HL-60 (cell line): ENCODE results near the gene ANKRD28.

Source experiments
- DNase-seq, 2 experiments: peaks; one replicate each; pipeline ENCODE4 v3.0.0-alpha.2; 2010 to 2020; ENCODE audit warnings: low read depth in 1 of 2, low spot score in 1 of 2
- H3K27ac ChIP-seq: fragments of 250-450 bp; sonication (Bioruptor Pico); replicated peaks from 2 replicates; pipeline ENCODE4 v1.5.1; 2020; ENCODE audit warnings: mild to moderate bottlenecking, moderate library complexity
- H3K27me3 ChIP-seq: fragments of 250-450 bp; sonication (Bioruptor Pico); 2 replicates; pipeline ENCODE4 v1.5.1; 2021; ENCODE audit warnings: mild to moderate bottlenecking, moderate library complexity; ENCODE audit not compliant: insufficient read depth, poor library complexity, severe bottlenecking
- H3K4me3 ChIP-seq: replicated peaks from 2 replicates; pipeline ENCODE4 v1.5.1; 2011; ENCODE audit warnings: mild to moderate bottlenecking, control low read depth, low read length; ENCODE audit not compliant: insufficient read depth
- GABPA ChIP-seq: IDR thresholded peaks from 2 replicates; pipeline ENCODE4 v1.6.1; 2012; ENCODE audit warnings: low read depth
- POLR2AphosphoS5 ChIP-seq: IDR thresholded peaks from 2 replicates; pipeline ENCODE4 v1.6.1; 2012; ENCODE audit warnings: low read depth
- SPI1 ChIP-seq: IDR thresholded peaks from 2 replicates; pipeline ENCODE4 v1.6.1; 2012; ENCODE audit warnings: low read depth, mild to moderate bottlenecking, borderline replicate concordance
- TF ChIP-seq, protein P1 (sequence below): IDR thresholded peaks from one replicate; pipeline ENCODE4 v1.5.1; 2011; ENCODE audit warnings: low read length, control low read depth, inconsistent platforms; ENCODE audit not compliant: insufficient read depth
- TF ChIP-seq, protein P2 (sequence below): IDR thresholded peaks from 2 replicates; pipeline ENCODE4 v1.6.1; 2012; ENCODE audit warnings: low read depth; ENCODE audit not compliant: insufficient replicate concordance

ANKRD28 gene

DNA sequence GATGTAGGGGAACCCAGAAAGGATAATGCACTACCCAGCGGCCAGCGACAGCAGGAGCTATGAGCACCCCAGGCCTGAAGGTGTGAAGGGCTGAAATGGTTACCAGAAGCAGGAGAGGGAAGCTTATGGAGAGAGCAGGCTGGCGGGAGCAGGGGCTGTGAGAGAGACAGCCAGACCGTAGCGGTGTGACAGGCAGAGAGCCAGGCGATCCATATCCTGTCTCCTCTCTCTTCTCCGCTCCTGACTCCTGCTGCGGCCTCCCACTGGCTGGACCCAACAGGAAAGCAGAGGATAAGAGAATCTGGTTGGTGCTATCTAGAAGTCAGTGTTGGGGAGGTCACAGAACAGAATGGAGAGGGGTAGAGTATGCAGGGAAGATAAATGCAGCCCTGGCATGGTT lies 146.4 kb downstream of the ANKRD28 start:
- no peak overlapping the region for H3K27ac ChIP-seq
- TF ChIP-seq, protein P1, sequence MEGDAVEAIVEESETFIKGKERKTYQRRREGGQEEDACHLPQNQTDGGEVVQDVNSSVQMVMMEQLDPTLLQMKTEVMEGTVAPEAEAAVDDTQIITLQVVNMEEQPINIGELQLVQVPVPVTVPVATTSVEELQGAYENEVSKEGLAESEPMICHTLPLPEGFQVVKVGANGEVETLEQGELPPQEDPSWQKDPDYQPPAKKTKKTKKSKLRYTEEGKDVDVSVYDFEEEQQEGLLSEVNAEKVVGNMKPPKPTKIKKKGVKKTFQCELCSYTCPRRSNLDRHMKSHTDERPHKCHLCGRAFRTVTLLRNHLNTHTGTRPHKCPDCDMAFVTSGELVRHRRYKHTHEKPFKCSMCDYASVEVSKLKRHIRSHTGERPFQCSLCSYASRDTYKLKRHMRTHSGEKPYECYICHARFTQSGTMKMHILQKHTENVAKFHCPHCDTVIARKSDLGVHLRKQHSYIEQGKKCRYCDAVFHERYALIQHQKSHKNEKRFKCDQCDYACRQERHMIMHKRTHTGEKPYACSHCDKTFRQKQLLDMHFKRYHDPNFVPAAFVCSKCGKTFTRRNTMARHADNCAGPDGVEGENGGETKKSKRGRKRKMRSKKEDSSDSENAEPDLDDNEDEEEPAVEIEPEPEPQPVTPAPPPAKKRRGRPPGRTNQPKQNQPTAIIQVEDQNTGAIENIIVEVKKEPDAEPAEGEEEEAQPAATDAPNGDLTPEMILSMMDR, result no peak
- TF ChIP-seq, protein P2, sequence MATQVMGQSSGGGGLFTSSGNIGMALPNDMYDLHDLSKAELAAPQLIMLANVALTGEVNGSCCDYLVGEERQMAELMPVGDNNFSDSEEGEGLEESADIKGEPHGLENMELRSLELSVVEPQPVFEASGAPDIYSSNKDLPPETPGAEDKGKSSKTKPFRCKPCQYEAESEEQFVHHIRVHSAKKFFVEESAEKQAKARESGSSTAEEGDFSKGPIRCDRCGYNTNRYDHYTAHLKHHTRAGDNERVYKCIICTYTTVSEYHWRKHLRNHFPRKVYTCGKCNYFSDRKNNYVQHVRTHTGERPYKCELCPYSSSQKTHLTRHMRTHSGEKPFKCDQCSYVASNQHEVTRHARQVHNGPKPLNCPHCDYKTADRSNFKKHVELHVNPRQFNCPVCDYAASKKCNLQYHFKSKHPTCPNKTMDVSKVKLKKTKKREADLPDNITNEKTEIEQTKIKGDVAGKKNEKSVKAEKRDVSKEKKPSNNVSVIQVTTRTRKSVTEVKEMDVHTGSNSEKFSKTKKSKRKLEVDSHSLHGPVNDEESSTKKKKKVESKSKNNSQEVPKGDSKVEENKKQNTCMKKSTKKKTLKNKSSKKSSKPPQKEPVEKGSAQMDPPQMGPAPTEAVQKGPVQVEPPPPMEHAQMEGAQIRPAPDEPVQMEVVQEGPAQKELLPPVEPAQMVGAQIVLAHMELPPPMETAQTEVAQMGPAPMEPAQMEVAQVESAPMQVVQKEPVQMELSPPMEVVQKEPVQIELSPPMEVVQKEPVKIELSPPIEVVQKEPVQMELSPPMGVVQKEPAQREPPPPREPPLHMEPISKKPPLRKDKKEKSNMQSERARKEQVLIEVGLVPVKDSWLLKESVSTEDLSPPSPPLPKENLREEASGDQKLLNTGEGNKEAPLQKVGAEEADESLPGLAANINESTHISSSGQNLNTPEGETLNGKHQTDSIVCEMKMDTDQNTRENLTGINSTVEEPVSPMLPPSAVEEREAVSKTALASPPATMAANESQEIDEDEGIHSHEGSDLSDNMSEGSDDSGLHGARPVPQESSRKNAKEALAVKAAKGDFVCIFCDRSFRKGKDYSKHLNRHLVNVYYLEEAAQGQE, result no peak
- TF ChIP-seq POLR2AphosphoS5 (no peak), GABPA (no peak), SPI1 (no peak)
- no peak for DNase-seq
- H3K27me3 ChIP-seq, result no peaks in the 10 kb centered on the region
- no peak overlapping the region for H3K4me3 ChIP-seq

DNA sequence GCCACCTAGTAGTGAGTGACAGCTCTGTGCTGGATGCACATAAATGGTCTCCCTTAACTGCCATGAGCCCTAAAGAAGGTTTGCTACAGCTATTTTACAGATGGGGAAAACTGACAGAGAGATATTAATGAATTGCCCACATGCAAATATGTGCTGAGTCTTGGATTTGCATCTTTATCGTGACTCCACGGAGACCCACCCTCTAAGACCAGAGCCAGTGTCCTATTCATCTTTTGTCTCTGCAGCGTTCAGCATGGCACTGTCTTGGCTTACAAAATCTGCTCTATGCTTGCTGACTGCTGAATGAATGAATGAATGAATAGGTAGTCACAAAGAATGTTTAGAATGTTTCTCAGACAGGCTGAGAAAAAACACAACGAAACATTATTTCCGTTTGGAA lies 147.9 kb downstream of the ANKRD28 start:
- Histone ChIP-seq H3K4me3 (no peak overlapping the region), H3K27me3 (no peaks in the 10 kb centered on the region), H3K27ac (no peak overlapping the region)
- DNase-seq, result no peak
- TF ChIP-seq GABPA, result no peak
- TF ChIP-seq, protein P2, result no peak
- TF ChIP-seq, protein P1, result no peak
- no peak for TF ChIP-seq POLR2AphosphoS5
- no peak for TF ChIP-seq SPI1

DNA sequence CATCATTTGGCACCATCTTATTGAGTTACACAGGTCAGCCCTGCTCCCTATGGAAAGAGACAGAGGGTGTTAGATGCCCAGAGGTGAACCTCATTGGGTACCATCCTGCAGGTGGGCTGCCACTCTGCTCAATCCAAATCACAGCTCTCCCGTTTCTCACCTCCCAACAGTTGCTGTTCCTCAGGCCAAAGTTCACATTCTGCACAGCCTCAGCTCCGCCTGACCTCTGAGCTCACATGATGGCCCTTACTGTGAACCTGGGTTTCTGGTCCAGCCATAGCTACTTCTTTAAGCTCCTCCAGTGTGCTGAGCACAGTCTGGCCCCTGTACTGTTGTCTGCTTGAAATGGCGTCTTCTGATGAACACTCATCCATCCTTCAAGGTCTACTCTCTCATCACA lies 148.4 kb downstream of the ANKRD28 start:
- no peak for DNase-seq
- TF ChIP-seq, protein P2, result no peak
- TF ChIP-seq GABPA (no peak), SPI1 (no peak)
- no peaks in the 10 kb centered on the region for H3K27me3 ChIP-seq
- no peak overlapping the region for H3K27ac ChIP-seq
- H3K4me3 ChIP-seq, result no peak overlapping the region
